KBM-7 (cell line): ENCODE measurements around the gene E2F7.

ENCODE experiments used
- DNase-seq: peaks from one replicate; pipeline ENCODE4 v3.0.0-alpha.2; 2015
- in situ Hi-C: fragments of 300-500 bp; cut with MboI; formaldehyde crosslinking; loops from 2 replicates; pipeline ENCODE4 v1.14.3; 2020; ENCODE audit warnings: low sequenced_read_pairs, low pct_unique_long_range_greater_than_20kb, mixed read lengths

Gene E2F7

DNA sequence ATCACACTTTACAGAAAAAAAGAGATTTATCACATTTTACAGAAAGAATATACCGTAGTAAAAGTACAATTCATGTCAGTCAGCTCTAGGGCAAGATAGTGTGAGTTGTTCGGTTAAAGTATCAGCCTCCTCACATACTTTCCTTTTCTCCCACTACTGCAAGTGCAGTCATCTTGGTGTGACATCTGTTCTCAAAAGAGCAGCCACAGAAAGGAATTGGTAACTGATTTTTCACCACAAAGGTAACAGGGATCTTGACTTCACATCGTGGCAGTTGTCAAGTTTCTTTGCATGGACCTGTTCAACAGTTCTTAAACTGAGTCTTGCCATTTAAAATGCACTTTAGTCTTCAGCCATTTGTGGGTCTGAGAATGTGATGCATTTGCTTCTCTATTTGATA, 5.0 kb upstream of the E2F7 start:
- no peak for DNase-seq
- in situ Hi-C loops, result no loop called here

DNA sequence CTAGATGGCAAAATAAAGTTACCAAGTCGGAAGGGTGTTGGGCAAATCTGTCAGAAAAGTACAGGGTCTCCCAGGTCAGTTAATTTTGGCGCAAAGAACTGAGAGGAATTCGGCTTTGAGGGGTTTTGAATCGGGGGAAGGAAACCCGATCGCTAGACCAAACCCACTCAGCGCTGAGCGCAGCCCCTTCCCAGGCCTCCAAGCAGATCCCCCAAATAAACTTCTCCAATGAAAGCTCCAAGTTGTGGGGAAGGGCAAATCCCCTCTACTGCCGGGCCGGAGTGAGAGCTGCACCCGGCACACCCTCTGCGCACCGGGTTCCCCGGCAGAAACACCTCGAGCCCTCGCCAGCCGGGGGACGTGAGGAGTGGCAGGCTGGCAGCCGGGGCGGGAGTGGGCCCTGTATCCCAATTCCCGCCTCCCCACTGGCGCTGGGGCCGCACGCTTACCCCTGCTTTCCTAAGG, 441 bp downstream of the E2F7 start:
- no peak for DNase-seq
- in situ Hi-C loops, result no loop called here

DNA sequence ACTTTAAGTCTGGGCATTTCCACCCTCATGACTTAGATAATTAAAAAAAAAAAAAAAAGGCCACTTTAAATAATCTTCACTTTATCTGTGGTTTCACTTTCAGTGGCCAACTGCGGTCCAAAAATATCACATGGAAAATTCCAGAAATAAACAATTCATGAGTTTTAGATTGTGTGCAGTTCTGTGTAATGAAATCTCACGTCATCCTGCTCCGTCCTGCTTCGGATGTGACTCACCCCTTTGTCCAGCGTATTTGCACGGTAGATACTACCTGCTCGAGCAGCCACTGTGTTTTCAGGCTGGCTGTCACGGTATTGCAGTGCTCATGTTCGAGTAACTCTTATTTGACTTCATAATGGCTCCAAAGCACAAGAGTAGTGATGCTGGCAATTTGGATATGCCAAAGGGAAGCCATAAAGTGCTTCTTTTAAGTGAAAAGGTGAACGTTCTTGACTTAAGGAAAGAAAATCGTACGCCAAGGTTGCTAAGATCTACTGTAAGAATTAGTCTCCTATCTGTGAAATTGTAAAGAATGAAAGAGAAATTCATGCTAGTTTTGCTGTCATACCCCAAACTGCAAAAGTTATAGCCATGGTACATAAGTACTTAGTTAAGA, 2.4 kb downstream of the E2F7 start:
- in situ Hi-C loops, result no loop called here
- DNase-seq, result no peak

DNA sequence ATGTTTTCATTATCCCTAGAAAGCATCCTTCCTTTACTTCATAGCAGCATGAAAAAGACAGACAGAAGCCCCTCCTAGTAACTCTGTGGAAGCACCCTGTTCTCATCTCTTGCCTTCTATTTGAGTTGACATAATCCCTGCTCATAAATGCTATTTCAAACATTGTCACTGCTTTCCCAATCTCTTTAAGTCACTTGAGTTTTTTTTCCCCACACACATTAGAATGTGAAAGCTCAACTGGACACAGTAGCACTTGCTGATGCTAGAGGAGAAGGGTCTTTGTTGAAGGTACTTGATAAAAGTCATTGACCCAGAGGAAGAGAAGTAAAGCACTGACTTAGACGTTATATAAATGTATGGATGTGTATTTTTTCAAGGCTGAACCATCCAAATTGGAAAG, 3.0 kb downstream of the E2F7 start:
- no peak for DNase-seq
- in situ Hi-C loops, result no loop called here

DNA sequence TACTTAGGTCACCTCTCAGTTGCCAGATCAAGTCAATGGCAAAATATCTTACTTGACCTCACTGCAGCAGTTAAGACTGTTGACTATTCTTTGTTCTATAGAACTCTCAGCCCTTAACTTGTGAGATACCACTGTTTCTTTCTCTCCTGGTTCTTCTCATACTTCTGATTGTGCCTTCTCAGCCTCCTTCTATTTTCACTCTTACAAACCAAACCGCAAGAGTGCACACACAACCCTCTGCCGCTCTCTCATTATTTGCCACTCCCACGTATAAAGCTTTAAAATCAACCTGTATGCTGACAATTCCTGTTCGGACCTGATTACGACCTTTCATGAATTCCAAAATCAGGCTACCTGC, 4.5 kb downstream of the E2F7 start:
- no peak for DNase-seq
- in situ Hi-C loops, result no loop called here

DNA sequence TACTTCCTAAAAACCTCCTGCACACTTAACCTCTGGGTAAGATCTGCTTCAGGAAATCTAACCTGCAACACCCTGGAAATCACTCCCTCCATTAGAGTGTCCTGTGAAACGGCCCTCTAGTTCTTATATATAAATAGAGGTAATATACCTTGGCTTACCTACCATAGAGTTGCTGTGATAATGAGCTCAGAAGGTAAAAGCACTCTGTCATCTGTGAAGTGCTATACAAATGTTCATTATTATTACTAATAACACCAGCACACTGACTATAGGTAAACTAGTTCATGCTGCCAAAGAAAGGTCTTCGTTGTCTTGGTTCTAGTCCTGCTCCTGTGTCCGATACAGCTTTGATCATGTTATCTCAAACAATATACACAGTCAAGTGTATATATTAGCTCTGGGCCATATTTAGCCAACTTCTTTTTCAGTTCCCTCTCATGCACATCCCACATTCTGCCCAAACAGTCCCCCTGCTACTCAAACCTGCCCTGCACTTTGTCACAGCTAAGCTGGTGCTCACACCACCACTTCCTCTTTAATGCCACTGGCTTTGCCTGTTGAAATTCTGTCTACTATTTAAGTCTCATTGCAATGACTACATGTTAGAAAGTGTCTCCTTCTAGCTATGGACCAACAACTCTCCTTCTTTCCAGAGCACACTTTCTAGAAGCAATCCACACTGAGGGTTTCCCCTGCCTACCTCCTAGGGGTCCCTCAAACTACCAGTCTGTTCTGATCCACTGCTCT, 5.1 kb downstream of the E2F7 start:
- peak; percentile 86 for DNase-seq
- in situ Hi-C loops, result no loop called here

DNA sequence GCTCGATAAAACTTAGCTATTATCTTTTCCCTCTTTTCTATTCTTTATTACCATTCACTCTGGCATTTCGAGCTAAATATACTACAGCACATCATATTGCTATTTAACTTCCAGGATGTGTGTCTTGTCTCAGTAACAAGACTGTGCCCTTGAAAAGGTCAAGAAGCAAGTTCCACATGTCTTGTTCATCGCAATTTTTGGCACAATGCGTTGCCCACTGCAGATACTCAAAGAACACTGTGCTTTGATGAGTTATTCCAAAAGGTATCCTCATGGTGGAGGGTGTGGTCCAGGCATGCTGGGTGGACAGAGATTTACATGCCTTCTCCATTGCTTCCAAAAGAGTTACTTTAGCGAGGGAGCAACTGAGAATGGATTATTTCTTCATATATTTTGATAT, 6.6 kb downstream of the E2F7 start:
- in situ Hi-C loops, result no loop called here
- no peak for DNase-seq

DNA sequence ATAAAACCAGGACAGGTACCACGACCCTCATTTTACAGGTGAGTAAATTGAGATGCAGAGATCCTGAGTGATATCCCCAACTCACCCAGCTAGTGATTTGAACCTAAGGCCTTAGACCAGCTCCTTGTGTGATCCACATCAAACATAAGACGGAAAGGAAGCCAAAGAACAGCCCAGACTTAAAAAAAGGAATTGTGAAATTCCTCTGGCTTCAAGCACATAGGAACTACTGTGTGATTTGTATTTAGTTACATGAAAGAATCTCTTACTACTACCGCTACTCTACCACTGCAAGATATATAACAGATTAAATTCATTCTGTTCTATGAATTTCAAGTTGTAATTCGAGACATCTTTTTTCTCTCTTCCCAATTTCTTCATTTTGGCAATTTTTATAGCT, 10.5 kb downstream of the E2F7 start:
- no peak for DNase-seq
- in situ Hi-C loops, result no loop called here

DNA sequence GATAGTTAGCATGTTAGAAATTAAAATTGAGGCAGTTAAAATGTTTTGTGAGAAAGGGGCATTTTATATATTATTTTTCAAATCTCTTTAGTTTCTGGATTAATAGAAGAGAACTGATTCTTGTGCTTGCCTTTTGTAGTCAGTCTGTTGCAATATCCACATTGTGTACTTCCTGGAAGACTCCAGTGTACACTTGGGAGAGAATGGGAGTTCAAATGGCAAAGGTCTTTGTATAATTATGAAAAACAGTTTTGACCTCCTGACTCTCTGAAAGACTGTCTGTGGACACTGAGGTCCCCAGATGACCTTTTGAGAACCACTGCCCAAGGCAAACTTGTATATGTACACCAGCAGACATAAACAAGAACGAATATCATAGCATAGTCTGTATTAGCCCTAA, 12.1 kb downstream of the E2F7 start:
- no peak for DNase-seq
- in situ Hi-C loops, result no loop called here

DNA sequence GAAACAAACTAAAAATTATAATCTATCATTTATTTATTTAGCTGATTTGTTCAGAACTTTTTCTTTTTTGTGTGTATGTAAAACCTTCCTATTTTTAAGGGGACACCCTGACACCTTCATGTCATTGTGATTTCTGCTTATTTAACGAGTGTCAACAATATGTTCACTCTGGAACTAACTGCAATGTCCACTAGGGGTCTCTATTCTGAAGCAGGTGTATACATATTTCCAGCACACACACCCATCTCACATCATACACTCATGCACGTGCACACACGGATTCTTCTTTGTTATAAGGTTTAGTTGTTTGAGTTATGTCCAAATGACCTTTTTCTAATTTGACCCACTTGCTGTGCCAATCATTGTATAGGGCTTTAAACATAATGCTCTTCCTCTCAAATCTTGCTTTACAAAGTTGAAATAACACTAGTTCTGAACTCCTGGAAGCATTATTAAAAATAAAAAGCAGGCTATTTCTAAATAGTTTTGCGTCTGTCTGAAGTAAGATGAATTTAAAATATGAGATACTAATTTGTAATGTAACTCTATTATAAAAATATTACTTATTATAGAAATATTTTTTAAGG, 15.5 kb downstream of the E2F7 start:
- DNase-seq, result peak; percentile 76
- in situ Hi-C loops, result no loop called here

DNA sequence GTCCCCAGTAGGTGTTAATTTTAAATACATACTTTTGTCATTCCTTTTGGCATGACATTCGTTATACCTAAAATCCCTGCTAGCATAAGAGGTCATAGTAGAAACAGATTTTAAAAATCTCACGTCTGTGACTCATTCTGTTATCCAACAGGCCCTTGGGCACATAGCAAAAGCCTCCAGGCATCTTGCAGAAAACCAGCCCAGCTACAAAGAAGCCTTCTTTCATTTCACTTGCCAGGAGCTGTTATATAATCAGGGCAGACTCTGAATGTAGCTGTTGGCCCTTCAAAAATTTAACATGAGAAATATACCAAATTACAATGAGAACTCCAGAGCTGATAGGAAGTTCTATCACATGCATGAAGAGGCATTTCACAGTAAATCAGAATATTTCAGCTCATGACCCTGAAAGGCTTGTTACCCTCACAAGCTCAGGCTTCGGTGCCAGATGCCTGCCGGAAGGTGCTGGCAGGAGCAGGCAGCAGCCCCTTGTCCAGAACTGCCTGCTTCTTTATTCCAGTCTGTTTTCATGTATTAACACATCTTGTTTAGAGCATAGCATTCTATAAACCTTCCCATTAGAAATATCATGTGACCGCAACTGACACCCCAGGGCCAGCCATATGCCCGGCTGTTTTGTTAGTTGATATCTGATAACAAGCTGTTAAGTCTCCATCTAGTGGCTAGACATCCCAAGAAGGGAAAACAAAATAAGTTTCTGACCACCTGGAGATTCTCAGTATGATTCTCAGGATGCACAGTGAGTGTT, 17.8 kb downstream of the E2F7 start:
- in situ Hi-C loops, result no loop called here

DNA sequence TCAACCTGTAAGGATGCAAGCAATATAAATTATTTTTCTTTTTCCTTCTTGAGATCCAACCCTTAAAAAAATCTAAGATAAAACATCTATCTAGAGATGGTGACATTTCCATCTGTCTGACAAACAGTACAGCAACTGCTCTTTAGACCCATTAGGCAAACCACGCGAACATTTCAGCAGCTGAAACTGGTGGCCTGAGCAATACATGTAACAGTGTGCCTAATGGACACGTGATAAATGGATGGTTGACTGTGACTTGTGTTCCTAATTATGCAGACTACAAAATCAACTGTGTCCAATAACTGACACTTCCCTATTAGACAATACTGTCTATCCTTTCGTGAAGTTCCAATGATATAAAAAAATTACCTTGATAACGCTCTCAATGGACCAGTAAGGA, 18.9 kb downstream of the E2F7 start:
- no peak for DNase-seq
- in situ Hi-C loops, result no loop called here

More for the DNA sequence above, 17.8 kb downstream of the E2F7 start:
- DNase-seq, result no peak

DNA sequence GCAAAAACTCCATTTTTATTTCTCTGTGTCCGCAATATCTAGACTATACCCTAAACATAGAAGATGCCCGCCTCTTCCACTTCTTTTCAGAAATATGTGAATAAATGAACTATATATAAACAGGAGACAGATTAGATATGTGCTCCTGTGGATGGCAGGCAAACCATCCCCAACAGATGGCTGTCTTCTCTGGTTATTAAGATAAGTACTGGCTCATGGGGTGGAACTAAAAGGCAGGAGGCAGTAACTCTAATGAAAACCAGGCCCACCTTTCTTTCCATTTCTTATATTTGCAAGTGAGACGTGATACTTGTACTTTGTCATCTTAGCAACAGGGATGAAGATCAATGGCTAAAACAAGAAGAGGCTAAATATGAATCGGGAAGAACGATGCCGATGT, 20.2 kb downstream of the E2F7 start:
- no peak for DNase-seq
- in situ Hi-C loops, result no loop called here

DNA sequence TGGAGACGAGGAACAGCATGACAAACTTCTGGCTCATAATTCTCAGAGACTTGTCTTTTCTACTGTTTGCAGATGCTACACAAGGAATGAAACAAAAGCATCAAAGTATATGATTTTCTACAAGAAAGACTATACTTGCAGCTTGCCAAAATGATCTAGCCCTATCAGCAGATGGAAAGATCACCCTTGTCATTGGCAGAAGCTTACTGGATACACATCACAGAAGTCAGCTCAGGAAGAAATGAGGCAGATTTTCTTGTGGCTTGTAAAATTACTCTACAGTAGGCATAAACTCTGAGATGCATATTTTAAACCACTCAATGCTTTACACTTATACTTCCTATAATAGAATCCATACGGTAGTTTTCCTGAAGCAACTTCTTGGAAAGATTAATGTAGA, 20.6 kb downstream of the E2F7 start:
- in situ Hi-C loops, result no loop called here
- DNase-seq, result no peak

DNA sequence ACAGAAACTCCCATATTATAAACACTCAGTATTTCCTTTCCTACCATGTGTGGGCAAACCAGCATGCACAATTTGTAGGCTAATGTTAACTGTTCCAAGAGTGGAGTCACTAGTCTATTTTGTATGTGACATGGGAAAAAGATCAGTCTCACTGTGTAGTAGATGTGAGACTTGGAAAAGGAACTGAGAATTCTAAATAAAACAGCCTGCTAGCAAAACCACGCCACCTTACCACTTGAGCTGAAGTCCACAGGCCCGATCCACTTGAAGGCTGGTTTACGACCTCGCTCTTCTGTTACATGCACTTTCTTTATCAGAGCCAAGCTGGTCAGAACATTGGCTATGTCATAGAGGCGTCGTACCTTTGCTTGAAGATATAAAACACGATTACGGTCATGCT, 22.5 kb downstream of the E2F7 start:
- in situ Hi-C loops, result no loop called here
- DNase-seq, result no peak

DNA sequence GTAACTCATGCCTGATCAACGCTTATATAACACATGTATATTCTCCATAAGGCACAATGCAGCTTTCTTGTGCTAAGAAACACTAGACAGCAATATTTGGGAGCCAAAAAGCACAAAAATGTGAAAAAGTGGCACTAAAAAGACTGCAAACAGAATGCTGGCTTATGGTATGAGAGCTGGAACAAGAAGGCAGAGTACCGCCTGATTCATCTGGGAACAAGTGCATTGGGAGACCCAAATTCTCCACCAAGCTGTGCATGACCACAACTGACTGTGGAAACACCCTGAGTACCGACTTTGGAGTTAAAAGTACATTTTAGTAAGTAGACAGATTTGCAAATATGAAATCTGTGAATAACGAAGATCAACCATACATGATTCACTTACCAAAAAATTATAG, 25.1 kb downstream of the E2F7 start:
- in situ Hi-C loops, result no loop called here
- no peak for DNase-seq

DNA sequence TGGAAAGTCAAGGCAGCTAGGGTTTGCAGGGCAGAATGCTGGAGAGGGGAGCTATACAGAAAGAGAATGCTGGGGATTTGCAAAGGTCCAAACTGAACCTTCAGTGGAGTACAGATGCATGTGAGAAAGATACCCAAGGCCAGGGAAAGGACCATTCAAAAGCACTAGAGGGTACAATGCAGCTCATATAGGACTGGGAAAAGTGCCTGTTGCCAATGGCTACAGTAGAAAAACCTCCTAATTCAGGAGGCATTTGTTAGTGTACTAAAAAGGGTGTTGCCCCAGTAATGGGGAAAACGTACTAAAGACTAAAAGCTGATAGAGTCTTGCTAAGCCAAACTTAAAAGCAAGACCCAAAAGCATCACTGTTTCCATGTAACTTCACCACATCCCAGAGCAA, 30.1 kb downstream of the E2F7 start:
- no peak for DNase-seq
- in situ Hi-C loops, result no loop called here

DNA sequence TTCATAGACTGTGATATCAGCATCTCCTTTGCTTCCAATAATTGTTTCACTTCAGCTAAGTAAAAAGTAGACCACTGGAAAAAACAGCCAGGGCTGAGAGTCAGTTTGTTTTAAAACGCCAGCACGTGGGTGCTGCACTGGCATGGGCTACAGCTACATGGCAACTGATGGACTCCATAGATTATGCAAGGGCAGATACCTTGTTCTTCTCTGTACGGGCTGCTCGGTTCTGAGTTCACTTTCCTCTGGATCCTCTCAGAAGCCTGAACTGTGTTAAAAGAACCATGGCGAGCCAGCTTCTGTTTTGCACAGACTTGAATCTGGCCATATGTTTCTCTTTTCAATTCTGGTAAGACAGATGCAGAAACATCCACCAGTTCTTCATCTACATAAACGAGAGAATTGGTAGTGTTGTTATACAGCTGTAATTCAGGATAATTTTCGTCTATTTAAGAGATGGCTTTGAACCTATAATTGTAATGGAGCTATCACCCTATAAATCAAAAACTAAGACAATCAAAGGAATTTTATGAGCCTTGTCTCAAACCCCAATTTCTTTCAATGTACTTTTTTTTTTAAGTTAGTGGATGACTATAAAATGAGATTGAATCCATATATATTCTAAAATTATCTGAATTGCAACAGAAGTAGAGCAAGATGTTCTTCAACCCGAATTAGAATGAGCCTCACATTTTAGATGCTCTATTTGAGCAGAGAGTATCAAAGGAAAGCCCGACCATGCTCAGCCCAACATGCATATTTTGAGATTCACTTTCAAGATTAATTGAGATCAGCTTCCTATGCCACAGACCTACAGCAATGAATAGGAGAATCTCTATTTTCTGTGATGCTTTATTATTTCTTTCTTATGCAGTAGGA, 31.5 kb downstream of the E2F7 start:
- DNase-seq, result no peak
- in situ Hi-C loops, result no loop called here

DNA sequence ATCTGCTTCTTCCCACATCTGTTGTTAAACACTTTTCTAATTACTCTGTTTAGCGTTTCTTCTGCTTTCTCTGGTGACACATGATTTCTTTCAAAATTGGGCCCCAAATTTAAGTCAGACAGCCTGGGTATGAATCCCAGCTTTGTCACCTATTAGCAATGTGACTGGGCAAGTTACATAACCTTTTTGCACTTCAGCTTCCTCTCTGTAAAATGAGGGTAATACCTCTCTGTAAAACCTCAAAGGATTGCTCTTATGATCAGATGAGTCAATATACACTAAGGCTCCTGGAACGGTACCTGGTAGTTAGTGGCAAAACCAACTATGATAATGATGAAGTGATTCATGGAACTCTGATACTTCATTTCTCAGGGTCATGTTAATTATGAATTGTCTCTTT, 33.0 kb downstream of the E2F7 start:
- DNase-seq, result no peak
- in situ Hi-C loops, result no loop called here
